IPS-18c (cell line): Measurements from ENCODE around the gene PEX6.

ENCODE experiments used
- H3K4me3 ChIP-seq: 2 replicates; pipeline ENCODE4 v1.7.0; 2013; ENCODE audit warnings: low read depth, mild to moderate bottlenecking, low read length, moderate library complexity; ENCODE audit not compliant: insufficient read depth
- H3K9me3 ChIP-seq: one replicate; pipeline ENCODE4 v1.6.1; 2013; ENCODE audit warnings: mild to moderate bottlenecking, low read length, moderate library complexity; ENCODE audit not compliant: control insufficient read depth, insufficient read depth

Gene PEX6

DNA sequence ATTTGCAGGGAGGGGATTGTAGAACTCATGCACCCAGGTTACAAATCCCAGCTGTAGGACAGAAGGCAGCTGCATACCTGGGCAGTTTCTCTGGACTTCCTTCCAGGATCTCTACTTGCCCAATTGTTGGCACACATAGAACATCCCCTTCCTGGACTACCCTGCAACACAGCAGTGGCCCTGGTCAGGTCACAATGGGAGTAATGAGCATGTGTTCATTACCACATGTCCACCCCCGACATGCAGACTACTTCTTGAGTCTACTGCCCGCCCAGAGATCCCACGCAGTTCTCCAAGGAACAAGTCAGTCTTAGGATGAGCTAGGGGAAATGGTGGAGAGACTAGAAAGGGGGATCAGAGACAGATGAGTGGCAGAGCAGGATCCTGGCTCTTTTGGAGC, 5.1 kb downstream of the PEX6 start:
- no peaks in the 10 kb centered on the region for H3K9me3 ChIP-seq
- H3K4me3 ChIP-seq, result no peak overlapping the region

DNA sequence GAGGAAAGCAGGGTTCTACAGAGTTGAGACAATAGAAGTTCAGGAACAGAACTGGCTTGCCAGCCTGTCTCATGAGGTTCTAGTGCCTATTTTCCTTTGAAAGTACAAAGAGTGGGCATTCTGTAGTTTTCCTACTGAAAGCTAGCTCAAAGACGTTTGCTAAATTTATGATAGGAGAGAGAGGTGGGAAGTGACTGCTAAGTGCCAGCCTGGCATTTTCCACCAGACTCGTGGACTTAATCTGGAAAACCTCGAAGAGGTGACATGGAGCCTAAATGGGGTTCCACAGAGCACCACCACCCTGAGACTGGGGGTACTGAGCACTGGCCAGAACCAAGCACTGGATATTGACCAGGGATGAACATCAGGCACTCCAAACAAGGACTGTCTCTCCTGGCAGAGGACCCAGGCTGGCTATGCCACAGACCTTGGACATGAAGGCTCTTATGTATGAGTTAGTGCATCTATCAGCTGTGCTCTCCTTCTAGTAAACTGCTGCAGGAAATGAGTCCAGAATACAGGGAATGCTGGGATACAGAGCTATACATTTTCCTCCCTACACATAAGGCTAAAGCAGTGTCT, 7.1 kb downstream of the PEX6 start:
- H3K4me3 ChIP-seq, result no peak overlapping the region
- H3K9me3 ChIP-seq, result no peaks in the 10 kb centered on the region

DNA sequence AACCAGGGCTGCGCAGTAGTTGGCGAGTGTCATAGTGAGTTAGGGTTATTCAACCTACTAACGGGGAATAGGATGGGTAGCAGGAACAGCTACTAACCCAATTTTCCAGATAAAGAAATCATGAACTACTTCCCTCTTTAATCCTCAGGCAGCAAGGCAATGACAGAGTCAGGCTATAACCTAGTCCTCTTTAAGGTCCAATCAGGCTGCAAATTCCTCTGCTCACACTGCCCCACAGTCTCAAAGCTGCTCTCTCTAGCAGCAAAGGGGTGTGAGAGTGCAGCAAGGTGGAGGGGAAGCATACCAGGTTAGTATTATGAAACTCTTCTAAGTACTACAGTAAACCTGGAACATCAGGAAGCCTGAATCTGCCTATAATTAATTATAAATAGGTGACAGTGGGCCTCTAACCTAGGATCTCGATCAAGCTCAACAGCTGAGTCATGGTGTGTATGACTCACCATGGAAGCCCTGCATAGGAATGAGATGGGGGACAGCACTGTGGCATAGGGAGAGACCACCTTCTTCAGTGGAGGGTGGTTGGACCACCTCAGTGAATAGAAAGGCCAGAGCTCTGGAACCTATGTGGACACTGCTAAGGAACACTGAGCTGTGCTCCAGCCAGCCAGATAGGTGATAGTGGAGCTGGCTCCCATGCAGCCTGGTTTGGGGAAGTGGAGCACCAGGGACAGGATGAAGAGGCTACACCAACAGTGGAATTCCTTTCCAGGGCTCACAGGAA, 7.9 kb downstream of the PEX6 start:
- no peaks in the 10 kb centered on the region for H3K9me3 ChIP-seq
- H3K4me3 ChIP-seq, result no peak overlapping the region

DNA sequence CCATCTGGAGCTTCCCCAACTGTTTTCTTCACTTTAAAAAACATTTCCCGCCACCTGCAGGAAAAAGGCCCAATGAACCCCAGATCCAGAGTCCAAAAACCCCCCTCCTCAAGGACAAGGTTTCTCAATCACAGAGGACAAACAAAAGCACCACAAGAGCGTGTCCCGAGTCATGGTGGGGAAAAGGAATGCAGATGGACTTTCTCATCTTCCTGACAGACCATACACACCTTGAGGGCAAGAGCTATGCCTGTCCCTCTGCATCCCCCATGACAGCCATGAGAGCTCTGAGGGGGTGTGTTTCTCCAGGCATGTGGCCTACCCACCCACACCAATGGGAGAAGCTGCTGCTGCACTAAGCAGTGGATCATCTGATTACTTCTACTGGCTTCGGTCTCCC, 9.0 kb downstream of the PEX6 start:
- Histone ChIP-seq H3K9me3 (no peaks in the 10 kb centered on the region), H3K4me3 (no peak overlapping the region)

DNA sequence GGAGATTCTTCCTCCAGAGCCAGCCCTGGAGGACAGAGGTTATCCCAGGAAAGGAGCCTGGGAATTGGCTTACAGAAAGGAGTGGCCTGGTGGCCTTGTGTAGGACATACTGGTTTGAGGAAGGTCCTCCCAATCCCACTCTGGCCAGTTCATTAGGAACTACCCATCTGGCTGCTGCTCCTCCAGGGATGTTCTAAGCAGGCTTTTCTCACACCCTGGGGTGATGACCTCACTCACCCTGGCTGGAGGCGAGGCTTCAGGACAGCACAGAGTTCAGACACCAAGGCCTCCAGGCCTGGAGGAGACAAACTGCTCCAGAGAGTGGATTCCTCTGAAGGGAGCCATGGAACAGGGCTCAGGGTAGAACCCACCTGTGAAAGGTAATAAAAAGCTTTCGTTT, 9.6 kb downstream of the PEX6 start:
- Histone ChIP-seq H3K4me3 (no peak overlapping the region), H3K9me3 (no peaks in the 10 kb centered on the region)

DNA sequence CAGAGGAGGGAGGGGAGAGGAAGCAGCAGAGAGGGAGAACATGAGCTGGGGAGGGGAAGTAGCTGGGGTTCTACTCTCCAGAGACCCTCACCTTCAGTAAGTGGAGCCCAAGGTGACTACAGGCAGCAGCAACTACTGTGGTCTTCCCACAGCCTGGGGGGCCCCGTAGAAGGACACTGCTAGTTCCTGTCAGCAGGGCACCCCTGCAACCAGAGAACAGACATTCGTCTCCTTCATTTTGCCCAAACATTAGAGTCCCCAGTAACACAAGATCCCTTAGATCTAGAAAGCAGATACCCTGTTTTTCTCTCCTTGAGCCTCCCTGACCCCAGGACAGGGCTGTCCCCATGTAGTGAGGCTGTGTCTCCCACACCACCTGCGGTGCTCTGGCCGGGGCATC, 10.2 kb downstream of the PEX6 start:
- H3K4me3 ChIP-seq, result no peak overlapping the region
- H3K9me3 ChIP-seq, result no peaks in the 10 kb centered on the region

DNA sequence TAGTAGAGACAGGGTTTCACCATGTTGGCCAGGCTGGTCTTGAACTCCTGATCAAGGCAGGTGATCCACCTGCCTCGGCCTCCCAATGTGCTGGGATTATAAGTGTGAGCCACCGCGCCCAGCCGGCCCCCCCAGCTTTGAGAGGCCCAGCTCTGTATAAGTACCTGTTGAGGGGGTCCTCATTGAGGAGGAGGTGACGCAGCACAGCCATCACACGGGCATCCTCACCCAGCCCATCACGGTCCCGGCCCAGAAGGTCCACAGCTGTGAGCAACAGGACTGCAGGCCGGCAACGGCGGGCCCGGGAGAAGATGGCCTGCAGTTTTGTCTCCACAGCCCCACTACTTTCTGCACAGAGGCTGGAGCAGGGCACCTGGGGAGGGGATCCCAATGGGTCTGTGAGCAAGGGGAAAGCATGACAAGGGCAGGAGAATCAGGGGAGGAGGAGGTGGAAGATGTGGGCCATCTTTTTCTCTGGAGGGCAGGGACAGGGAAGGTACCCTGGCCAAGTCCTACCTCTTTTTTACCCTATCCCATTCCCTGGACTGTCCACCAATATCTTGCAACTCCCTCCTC, 10.8 kb downstream of the PEX6 start:
- Histone ChIP-seq H3K9me3 (no peaks in the 10 kb centered on the region), H3K4me3 (no peak overlapping the region)

DNA sequence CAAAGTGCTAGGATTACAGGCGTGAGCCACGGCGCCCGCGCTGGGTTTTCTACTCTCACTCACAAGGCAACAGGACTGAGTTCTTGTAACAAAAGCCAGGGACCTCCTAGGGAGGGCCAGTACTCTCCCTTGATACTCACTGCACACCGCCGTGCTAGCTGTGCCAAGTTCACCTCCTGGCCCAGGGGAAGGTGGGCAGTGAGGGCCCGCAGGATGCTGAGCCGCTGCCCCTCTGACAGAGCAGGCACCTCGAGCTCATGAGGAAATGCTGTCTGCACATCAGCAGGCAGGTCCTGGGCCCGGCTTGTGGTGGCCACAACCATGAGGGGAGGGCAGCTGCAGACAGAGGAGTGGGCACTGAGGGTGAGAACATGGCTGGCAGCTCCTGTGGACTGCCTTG, 11.8 kb downstream of the PEX6 start:
- no peaks in the 10 kb centered on the region for H3K9me3 ChIP-seq

DNA sequence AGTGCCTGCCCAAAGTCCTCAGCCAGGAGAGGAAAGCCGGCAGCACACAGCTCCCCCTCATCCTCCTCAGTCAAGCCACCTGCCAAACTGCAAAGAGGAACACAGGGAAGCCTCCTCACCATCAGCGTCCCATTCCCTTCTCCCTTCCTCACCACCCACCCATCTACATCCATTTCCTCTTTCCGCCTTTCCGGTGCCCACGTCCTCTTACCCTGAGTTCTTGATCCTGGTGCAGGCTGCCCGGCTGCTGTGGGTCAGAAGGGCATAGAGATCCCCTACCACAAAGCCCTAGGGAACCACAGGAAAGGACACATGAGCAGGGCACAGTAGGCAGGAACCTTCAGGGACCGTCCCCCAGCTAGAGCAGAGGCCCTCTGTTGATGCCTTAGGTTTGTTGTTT, 12.4 kb downstream of the PEX6 start:
- Histone ChIP-seq H3K4me3 (no peak overlapping the region), H3K9me3 (no peaks in the 10 kb centered on the region)

More for the DNA sequence above, 11.8 kb downstream of the PEX6 start:
- no peak overlapping the region for H3K4me3 ChIP-seq

DNA sequence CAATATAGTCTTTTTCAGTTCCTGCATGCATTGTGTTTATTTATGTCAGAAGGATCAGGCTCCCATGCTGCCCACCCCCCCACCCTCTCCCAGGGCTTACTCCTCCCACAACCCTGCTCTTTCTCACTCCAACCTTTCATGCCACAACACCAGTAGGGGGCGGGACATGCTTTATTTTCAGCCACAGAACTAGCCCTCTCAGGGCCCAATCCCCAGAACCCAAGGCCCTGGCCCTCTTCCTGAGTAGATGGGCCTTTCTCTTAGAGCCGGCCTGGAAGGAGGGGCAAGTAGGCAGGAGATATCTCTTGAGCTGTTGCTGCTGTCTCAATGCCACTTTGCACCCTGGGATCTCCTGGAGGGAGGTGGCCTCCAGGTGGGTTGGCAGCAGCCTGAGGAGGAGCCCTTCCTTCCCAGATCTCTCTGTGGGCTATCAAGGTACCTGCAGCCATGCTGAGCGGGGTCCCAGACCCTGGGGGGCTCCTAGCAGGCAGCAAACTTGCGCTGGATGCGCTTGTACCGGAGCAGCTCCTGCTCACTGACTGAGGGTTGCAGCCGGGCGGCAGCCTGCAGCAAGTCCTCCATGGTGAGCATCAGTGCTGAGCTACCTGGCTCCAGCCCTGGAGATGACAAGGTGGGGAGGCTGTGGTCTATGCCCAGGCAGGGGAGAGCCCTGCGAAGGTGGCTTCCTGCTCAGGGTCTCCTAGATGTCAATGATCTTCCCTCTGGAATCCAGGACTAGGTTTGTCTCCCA, 15.0 kb downstream of the PEX6 start:
- no peak overlapping the region for H3K4me3 ChIP-seq
- H3K9me3 ChIP-seq, result peaks cover 3% of the 10 kb centered on the region

DNA sequence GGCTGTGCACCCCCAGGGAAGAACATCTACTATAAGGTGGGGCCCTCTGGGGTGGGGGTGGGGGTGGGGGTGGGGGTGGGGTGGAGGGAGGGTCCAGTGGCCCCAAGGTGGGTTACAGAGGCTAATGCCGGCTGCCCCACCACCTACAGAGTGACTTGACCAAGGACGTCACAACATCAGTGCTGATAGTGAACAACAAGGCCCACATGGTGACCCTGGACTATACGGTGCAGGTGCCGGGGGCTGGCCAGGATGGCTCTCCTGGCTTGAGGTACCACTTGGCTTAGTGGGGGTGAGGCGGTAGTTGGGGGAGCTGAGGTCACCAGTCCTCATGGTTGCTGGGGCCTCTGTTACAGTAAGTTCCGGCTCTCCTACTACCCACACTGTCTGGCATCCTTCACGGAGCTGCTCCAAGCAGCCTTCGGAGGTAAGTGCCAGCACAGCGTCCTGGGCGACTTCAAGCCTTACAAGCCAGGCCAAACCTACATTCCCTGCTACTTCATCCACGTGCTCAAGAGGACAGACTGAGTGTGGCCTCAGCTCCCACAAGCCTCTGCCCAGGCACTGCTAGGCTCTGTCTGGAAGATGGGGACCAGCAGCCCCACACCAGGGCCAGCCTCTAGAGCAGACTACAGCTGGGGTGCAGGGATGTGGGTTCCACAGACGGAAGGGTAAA, 15.7 kb downstream of the PEX6 start:
- Histone ChIP-seq H3K9me3 (peaks cover 3% of the 10 kb centered on the region), H3K4me3 (no peak overlapping the region)

DNA sequence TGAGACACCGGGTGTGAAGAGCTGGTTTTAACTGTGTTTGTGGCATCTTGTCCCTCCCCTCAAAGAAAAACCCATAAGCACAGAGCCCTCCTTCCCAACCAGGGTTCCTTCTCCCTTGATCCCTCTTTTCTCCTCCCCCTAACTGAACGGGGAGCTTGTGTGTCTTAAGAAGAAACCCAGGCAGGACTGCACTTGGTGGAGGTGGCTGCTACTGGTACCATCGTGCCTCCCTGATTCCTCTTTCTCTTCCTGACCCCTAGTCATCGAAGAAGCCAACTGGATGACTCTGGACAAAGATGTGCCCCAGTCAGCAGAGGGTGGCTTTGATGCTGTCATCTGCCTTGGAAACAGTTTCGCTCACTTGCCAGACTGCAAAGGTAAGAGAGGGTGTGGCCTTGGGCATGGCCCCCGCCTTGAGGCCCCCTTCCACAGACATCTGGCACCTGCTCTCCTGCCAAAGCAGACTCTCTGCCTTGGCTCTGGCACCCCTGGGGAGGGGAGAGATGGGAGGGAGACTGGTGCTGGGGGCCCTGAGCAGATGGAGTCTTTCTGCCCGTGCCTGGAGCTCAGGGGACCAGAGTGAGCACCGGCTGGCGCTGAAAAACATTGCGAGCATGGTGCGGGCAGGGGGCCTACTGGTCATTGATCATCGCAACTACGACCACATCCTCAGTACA, 16.3 kb downstream of the PEX6 start:
- Histone ChIP-seq H3K9me3 (peaks cover 3% of the 10 kb centered on the region), H3K4me3 (no peak overlapping the region)

DNA sequence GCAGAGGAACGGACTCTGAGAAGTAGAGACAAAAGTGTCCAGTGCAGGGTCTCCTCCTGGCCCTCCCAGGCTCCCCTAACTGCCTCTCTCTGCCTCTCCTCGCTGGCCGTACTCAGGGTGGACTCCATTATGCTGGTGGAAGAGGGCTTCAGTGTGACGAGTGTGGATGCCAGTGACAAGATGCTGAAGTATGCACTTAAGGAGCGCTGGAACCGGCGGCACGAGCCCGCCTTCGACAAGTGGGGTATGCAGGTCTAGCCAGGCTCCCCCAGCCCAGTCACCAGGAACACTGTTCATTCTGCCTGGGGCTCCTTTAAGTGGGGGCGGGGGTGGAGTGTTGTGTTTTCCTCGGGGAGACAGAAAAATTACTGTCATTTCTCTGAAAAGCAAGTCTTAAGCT, 16.9 kb downstream of the PEX6 start:
- no peak overlapping the region for H3K4me3 ChIP-seq
- H3K9me3 ChIP-seq, result peaks cover 3% of the 10 kb centered on the region

DNA sequence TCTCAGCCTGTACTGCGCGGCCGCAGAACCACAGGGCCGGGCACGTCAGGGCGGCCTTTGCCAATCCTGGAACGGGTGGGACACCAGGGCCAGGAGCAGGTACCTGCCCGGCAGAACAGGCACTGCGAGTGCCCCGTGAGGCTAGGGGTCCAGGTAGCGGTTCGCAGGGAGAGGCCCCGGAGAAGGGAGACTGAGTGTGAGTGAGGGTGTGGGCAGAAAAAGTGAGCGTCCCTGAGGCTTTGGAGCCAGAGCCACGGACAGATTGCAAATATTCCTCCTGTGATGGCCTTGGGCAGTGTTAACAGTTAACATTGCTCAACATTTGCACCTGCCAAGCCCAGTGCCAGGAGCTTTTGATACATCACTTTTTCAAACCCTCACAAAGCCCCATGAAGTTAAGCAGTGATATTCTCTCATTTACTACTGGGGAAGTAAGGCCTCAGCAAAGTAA, 17.9 kb downstream of the PEX6 start:
- Histone ChIP-seq H3K9me3 (peaks cover 3% of the 10 kb centered on the region), H3K4me3 (peak overlapping the region; percentile 76)

DNA sequence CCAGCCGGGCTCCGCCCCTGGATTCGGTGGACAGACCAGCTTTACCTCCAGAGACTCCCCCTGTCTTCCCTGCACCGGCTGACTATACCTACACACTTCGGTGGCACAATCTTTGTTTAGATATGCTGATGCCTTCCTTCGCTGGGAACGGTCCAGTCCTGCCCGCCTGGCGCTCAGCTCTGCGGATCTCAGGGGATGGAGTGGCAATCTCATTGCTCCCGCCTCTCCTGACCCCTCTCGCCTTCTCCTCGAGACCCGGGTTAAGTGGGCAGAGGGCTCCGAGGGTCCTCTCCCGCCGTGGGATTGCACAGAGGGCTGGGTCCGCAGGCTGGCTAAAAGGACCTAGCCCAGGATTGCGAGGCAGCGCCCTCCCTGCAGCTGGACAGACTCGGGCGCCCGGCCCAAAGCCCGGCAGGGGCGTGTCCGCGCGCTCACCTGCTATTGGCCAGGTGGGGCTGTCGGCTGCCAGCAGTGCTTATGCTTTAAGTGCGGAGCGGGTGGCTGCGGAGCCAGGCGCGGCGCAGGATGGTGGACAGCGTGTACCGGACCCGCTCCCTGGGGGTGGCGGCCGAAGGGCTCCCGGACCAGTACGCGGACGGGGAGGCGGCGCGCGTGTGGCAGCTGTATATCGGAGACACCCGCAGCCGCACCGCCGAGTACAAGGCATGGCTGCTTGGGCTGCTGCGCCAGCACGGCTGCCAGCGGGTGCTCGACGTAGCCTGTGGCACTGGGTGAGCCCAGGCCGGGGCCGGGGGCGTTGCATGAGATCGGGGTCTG, 18.6 kb downstream of the PEX6 start, which contains the start of gene GNMT:
Gene GNMT, plus strand, starts transcription at position 512 of the 777 bp plus-strand sequence. Its CDS starts 14 bp downstream, at position 526.
- H3K4me3 ChIP-seq, result peak within 1 kb of the TSS; percentile 76

DNA sequence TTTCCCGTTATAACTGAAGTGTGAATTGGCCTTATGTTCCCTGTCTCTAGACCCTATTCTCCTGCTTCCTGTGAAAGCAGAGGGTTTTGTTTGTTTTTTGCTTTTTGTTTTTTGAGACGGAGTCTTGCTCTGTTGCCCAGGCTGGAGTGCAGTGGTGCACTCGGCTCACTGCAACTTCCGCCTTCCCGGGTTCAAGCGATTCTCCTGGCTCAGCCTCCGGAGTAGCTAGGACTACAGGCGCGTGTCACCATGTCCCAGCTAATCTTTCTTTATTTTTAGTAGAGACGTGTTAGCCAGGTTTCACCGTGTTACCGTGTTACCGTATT, 19.1 kb downstream of the PEX6 start:
- peak overlapping the region; percentile 76; the same call in 1 of the 2 replicates for H3K4me3 ChIP-seq

More for the DNA sequence above, 18.6 kb downstream of the PEX6 start, which contains the start of gene GNMT:
- H3K9me3 ChIP-seq, result peaks cover 3% of the 10 kb centered on the region

More for the DNA sequence above, 19.1 kb downstream of the PEX6 start:
- peaks cover 3% of the 10 kb centered on the region for H3K9me3 ChIP-seq
